GM12875 (cell line): ENCODE data around the gene OVOL1.
"Not testable (repeated sequence)": the region's sequence is repeated elsewhere in the genome, so short reads cannot be mapped to it uniquely, and the experiment has no call there.

Experiments
- H3K4me3 ChIP-seq: one replicate; pipeline ENCODE4 v1.5.1; 2011; ENCODE audit warnings: low read depth, low read length, control low read depth
- TF ChIP-seq, protein P1 (sequence below): IDR thresholded peaks from 2 replicates; pipeline ENCODE4 v1.5.1; 2011; ENCODE audit warnings: low read depth, mild to moderate bottlenecking, control low read depth, inconsistent platforms, low read length, moderate library complexity, borderline replicate concordance; ENCODE audit not compliant: insufficient read depth

The OVOL1 gene

DNA sequence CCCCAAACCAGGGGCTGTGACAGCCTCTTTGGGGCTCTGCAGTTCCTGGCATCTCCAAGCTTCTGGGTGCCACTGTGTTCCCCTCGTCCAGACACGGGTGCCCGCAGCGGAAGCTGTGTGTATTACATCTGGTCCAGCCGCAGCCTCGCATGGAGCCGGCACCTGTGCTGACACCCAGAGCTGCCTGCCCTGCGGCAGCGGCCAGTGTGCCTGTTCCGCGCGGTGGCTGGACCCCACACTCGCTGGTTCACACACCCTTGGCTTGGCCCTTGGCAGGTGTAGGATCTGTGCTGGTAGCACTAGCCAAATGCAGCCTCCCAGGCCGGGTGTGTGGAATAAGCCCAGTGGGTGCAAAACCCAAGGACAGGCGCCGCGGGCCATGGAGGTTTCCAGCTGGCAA lies 41.8 kb upstream of the OVOL1 start:
- TF ChIP-seq, protein P1, sequence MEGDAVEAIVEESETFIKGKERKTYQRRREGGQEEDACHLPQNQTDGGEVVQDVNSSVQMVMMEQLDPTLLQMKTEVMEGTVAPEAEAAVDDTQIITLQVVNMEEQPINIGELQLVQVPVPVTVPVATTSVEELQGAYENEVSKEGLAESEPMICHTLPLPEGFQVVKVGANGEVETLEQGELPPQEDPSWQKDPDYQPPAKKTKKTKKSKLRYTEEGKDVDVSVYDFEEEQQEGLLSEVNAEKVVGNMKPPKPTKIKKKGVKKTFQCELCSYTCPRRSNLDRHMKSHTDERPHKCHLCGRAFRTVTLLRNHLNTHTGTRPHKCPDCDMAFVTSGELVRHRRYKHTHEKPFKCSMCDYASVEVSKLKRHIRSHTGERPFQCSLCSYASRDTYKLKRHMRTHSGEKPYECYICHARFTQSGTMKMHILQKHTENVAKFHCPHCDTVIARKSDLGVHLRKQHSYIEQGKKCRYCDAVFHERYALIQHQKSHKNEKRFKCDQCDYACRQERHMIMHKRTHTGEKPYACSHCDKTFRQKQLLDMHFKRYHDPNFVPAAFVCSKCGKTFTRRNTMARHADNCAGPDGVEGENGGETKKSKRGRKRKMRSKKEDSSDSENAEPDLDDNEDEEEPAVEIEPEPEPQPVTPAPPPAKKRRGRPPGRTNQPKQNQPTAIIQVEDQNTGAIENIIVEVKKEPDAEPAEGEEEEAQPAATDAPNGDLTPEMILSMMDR, result no peak

DNA sequence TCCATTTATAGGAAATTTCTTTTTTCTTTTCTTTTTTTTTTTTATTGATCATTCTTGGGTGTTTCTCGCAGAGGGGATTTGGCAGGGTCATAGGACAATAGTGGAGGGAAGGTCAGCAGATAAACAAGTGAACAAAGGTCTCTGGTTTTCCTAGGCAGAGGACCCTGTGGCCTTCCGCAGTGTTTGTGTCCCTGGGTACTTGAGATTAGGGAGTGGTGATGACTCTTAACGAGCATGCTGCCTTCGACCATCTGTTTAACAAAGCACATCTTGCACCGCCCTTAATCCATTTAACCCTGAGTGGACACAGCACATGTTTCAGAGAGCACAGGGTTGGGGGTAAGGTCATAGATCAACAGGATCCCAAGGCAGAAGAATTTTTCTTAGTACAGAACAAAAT lies 24.7 kb upstream of the OVOL1 start:
- not testable (repeated sequence) for H3K4me3 ChIP-seq

More for the DNA sequence above, 41.8 kb upstream of the OVOL1 start:
- no peak overlapping the region for H3K4me3 ChIP-seq

DNA sequence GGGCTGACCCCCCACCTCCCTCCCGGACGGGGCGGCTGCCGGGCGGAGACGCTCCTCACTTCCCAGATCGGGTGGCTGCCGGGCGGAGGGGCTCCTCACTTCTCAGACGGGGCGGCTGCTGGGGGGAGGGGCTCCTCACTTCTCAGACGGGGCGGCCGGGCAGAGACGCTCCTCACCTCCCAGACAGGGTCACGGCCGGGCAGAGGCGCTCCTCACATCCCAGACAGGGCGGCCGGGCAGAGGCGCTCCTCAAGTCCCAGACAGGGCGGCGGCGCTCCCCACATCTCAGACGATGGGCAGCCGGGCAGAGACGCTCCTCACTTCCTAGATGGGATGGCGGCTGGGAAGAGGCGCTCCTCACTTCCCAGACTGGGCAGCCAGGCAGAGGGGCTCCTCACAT lies 24.0 kb upstream of the OVOL1 start:
- not testable (repeated sequence) for H3K4me3 ChIP-seq

DNA sequence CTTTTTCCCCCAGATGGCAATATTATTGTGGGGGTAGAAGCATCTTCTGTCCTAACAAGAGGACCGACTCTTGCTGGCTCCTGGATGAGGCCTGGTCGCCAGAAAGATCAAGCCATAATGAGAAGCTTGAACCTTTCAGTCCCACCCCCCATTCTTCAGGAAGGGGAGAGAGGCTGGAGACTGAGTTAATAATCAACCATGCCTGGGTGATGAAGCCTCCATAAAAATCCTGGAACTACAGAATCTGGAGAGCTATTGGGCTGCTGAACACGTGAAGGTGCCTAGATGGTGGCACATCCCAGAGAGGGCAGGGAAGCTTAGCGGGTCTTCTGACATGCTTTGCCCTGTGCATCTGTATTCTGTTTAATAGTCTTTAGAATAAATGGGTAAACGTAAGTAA lies 22.4 kb upstream of the OVOL1 start:
- H3K4me3 ChIP-seq, result no peak overlapping the region
- TF ChIP-seq, protein P1, result no peak

DNA sequence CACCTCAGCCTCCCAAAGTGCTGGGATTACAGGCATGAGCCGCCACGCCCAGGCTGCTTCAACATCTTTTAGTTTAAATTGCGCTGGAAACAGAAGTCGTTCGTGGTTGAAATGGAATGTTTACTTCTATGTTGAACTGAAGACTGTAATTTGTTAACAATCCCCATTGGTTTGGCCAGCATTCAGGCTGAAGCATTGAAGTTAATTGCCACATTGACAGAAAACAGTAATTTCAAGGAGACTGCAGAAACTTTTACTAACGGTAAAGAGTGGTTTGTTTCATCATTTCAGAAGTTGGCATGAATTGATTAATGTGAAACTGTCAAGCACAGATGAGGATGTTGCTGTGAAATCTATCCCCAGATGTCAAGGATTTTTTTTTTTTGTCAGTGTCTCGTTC lies 20.3 kb upstream of the OVOL1 start:
- TF ChIP-seq, protein P1, result no peak
- H3K4me3 ChIP-seq, result no peak overlapping the region

DNA sequence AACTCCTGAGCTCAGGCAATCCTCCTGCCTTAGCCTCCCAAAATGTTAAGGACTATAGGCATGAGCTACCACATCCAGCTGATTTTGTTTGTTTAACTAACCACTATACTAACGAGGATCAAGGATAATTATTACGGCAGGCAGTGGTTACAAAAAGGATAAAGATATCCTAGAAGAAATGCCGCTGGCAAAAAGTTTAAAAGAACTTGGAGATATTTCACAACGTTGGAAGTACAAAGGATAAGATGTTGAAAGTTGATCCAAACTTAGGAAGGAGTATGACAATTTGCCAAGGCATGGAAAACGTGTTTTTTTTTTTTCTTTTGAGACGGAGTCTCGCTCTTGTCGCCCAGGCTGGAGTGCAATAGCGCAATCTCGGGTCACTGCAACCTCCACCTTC lies 19.5 kb upstream of the OVOL1 start:
- TF ChIP-seq, protein P1, result no peak
- H3K4me3 ChIP-seq, result no peak overlapping the region

DNA sequence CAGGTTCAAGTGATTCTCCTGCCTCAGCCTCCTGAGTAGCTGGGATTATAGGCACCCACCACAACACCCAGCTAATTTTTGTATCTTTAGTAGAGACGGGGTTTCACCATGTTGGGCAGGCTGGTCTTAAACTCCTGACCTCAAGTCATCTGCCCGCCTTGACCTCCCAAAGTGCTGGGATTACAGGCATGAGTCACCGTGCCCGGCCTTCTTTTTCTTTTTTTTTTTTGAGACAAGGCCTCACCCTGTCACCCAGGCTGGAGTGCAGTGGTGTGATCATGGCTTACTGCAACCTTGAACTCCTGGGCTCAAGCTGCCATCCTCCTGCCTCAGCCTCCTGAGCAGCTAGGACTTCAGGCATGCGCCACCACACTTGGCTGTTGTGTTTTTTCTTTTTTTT lies 19.1 kb upstream of the OVOL1 start:
- not testable (repeated sequence) for H3K4me3 ChIP-seq

DNA sequence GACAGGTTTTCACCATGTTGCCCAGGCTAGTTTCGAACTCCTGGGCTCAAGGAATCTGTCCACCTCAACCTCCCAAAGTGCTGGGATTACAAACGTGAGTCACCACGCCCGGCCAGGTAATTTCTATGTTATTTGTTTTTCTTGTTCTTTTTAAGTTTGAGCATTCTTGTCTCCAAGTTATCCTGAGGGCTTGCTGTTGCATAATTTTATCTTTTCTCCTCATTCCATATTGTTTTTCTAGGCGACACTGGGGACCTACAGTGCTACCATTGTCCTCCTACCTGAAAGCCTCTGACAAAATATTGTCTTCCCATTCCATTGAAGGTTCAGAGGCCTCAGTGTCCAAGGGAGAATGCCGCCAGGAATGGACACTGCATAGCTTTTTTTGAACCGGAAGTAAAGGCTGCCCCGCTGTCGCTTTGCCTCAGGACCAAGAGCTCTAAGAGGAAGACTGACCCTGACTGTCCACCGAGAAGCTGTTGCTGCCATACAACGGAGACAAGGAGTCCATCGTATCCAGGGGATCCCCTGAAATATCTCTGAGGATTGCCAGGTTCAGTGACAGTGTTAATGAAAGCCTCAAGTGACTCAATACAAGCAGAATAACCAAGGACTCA lies 15.8 kb upstream of the OVOL1 start:
- H3K4me3 ChIP-seq, result no peak overlapping the region
- TF ChIP-seq, protein P1, result no peak

DNA sequence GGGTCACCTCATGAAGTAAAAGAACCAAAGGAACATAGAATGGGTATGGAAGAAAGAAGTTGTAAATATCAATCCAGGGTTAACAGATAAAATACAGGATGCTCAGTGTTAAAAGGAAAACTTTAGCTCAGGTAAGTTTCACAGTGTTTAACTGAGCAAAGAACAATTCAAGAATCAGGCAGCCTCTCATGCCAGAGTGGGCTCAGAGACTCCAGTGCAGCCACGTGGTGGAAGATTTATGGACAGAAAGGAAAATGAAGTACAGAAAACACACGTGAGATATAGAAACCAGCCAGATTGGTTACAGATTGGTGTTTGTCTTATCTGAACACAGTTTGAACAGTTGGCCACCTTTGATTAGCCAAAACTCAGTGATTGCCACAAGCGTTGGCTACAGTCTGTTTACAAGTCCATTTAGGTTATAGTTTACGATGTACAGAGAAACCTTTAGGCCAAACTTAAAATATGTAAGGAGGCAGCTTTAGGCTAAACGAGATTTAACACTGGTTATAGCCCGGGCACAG lies 15.2 kb upstream of the OVOL1 start:
- TF ChIP-seq, protein P1, result no peak
- no peak overlapping the region for H3K4me3 ChIP-seq
